Activated T-cell treated with anti-CD3 and anti-CD28 coated beads, Interleukin-2, amount 50 U/mL, for 24 hours (primary cell): ENCODE data around the gene SNAI3.

Experiments used
- DNase-seq: peaks from one replicate; pipeline ENCODE4 v3.0.0-alpha.2; 2020
- H3K27ac Mint-ChIP-seq: 2 replicates; pipeline ENCODE4 v1.8.0; 2020; ENCODE audit warnings: mild to moderate bottlenecking, mixed read lengths
- H3K27me3 Mint-ChIP-seq: 2 replicates; pipeline ENCODE4 v1.8.0; 2020; ENCODE audit warnings: mixed read lengths
- H3K36me3 Mint-ChIP-seq: 2 replicates; pipeline ENCODE4 v1.8.0; 2020; ENCODE audit warnings: low read depth, mixed read lengths
- H3K4me1 Mint-ChIP-seq: 2 replicates; pipeline ENCODE4 v1.8.0; 2020; ENCODE audit warnings: low read depth, mixed read lengths
- H3K4me3 Mint-ChIP-seq: 2 replicates; pipeline ENCODE4 v1.8.0; 2020; ENCODE audit warnings: mild to moderate bottlenecking, moderate library complexity, mixed read lengths
- H3K9me3 Mint-ChIP-seq: 2 replicates; pipeline ENCODE4 v1.8.0; 2020; ENCODE audit warnings: mixed read lengths

SNAI3 gene

GRCh38 chr16:88631384-88631783, 54.9 kb downstream of the SNAI3 start:
- Mint-ChIP-seq H3K27ac (no peak overlapping the region), H3K4me3 (no peak overlapping the region), H3K36me3 (peaks cover 63% of the 10 kb centered on the region), H3K4me1 (peaks cover 32% of the 10 kb centered on the region), H3K9me3 (no peaks in the 10 kb centered on the region), H3K27me3 (peaks cover 6% of the 10 kb centered on the region)
- no peak for DNase-seq

GRCh38 chr16:88630941-88631340, 55.4 kb downstream of the SNAI3 start:
- Mint-ChIP-seq H3K27ac (no peak overlapping the region), H3K9me3 (no peaks in the 10 kb centered on the region), H3K4me3 (no peak overlapping the region), H3K36me3 (peaks cover 68% of the 10 kb centered on the region), H3K4me1 (peaks cover 28% of the 10 kb centered on the region), H3K27me3 (peaks cover 1% of the 10 kb centered on the region)
- DNase-seq = no peak

- H3K27ac Mint-ChIP-seq = no peak overlapping the region
- no peak overlapping the region for H3K4me3 Mint-ChIP-seq
- no peak for DNase-seq
- no peaks in the 10 kb centered on the region for H3K9me3 Mint-ChIP-seq
- peaks cover 28% of the 10 kb centered on the region for H3K4me1 Mint-ChIP-seq
- peaks cover 73% of the 10 kb centered on the region for H3K36me3 Mint-ChIP-seq
- H3K27me3 Mint-ChIP-seq = no peaks in the 10 kb centered on the region
These were observed 55.9 kb downstream of the SNAI3 start for GRCh38 chr16:88630433-88630832.

GRCh38 chr16:88629835-88630234, 56.5 kb downstream of the SNAI3 start:
- Mint-ChIP-seq H3K27ac (no peak overlapping the region), H3K36me3 (peaks cover 79% of the 10 kb centered on the region), H3K4me3 (no peak overlapping the region), H3K4me1 (peaks cover 27% of the 10 kb centered on the region), H3K27me3 (no peaks in the 10 kb centered on the region), H3K9me3 (no peaks in the 10 kb centered on the region)
- no peak for DNase-seq

GRCh38 chr16:88628512-88628974, 57.8 kb downstream of the SNAI3 start:
- H3K4me3 Mint-ChIP-seq = no peak overlapping the region
- no peaks in the 10 kb centered on the region for H3K27me3 Mint-ChIP-seq
- H3K9me3 Mint-ChIP-seq = no peaks in the 10 kb centered on the region
- H3K4me1 Mint-ChIP-seq = peaks cover 19% of the 10 kb centered on the region
- peaks cover 91% of the 10 kb centered on the region for H3K36me3 Mint-ChIP-seq
- no peak overlapping the region for H3K27ac Mint-ChIP-seq
- no peak for DNase-seq
